Measurements from ENCODE around the gene RWDD2A. TPM values are rescaled to one million over a fixed set of nuclear protein-coding genes. Genes with fewer than 3 reads are reported as not detected.

The RWDD2A gene
- total and polyA plus RNA-seq, 9 donors, result 2.8 to 5.3 (median 4.4) TPM

- no peaks in the 10 kb centered on the region for H3K27me3 ChIP-seq
- H3K27ac ChIP-seq, result no peak overlapping the region
- H3K4me3 ChIP-seq, result no peak overlapping the region
- H3K9me3 ChIP-seq, result no peaks in the 10 kb centered on the region
- 7 to 16% (median 7%) methylated on average over 3 of the region's 3 CpGs for WGBS, 3 donors
- DNase-seq, result no peak
- intact Hi-C loops (cut with DNase I), result loop anchor here in 3 of 4 donors (5.0 to 10.0 kb wide), 3 partner anchors 151 to 294 kb away; partner anchors contain the start of genes DOP1A (in 3 of the 3), UBE3D (in 3 of the 3) and PRSS35 (in 1 of the 3)
- TF ChIP-seq POLR2A (IDR thresholded peaks at IDR 0.05) (no peak), EP300 (IDR thresholded peaks at IDR 0.05) (no peak)
- TF ChIP-seq, protein P1, sequence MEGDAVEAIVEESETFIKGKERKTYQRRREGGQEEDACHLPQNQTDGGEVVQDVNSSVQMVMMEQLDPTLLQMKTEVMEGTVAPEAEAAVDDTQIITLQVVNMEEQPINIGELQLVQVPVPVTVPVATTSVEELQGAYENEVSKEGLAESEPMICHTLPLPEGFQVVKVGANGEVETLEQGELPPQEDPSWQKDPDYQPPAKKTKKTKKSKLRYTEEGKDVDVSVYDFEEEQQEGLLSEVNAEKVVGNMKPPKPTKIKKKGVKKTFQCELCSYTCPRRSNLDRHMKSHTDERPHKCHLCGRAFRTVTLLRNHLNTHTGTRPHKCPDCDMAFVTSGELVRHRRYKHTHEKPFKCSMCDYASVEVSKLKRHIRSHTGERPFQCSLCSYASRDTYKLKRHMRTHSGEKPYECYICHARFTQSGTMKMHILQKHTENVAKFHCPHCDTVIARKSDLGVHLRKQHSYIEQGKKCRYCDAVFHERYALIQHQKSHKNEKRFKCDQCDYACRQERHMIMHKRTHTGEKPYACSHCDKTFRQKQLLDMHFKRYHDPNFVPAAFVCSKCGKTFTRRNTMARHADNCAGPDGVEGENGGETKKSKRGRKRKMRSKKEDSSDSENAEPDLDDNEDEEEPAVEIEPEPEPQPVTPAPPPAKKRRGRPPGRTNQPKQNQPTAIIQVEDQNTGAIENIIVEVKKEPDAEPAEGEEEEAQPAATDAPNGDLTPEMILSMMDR (IDR thresholded peaks at IDR 0.05), result no peak
- peaks cover 1% of the 10 kb centered on the region for H3K4me1 ChIP-seq (ENCODE audit: insufficient read depth)
- no peaks in the 10 kb centered on the region for H3K36me3 ChIP-seq
These were observed 25.5 kb downstream of the RWDD2A start for GRCh38 chr6:83218646-83219045.

GRCh38 chr6:83220121-83220520, 27.0 kb downstream of the RWDD2A start:
- no peaks in the 10 kb centered on the region for H3K27me3 ChIP-seq
- no peak overlapping the region for H3K27ac ChIP-seq
- intact Hi-C loops (cut with DNase I), result loop anchor here in 3 of 4 donors (5.0 kb wide), 2 partner anchors 292 to 297 kb away; partner anchors contain the start of gene PRSS35 (in 1 of the 3)
- H3K4me1 ChIP-seq (ENCODE audit: insufficient read depth), result peaks cover 1% of the 10 kb centered on the region
- no peak overlapping the region for H3K4me3 ChIP-seq
- H3K36me3 ChIP-seq, result no peaks in the 10 kb centered on the region
- TF ChIP-seq, protein P1 (IDR thresholded peaks at IDR 0.05), result no peak
- no peak for TF ChIP-seq POLR2A (IDR thresholded peaks at IDR 0.05)
- no peak for DNase-seq
- no peaks in the 10 kb centered on the region for H3K9me3 ChIP-seq

DNA sequence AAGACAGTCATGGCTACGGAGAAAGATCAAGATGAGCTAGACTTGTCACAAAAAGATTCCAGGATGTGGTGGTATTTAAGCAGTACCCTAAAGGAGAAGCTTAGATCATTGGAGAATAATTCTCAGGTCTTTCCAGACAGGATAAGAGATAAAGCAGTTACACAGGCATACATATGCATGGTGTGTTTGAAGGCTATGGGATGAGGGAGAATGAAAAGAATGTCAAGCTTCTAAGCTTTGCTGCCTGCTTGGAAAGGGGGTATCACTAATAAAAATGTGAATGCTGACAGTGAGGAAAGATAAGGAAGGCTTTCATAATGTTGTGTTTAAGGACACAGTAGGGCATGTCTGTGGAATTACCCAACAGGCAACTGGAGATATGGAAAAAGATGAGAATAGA, 28.1 kb downstream of the RWDD2A start:
- H3K9me3 ChIP-seq, result no peaks in the 10 kb centered on the region
- peaks cover 1% of the 10 kb centered on the region for H3K4me1 ChIP-seq (ENCODE audit: insufficient read depth)
- H3K27ac ChIP-seq, result no peak overlapping the region
- no peak for DNase-seq
- no peak overlapping the region for H3K4me3 ChIP-seq
- WGBS, 3 donors, result 78 to 89% (median 81%) methylated on average over 1 of the region's 1 CpG
- intact Hi-C loops (cut with DNase I), result loop anchor here in 3 of 4 donors (5.0 kb wide), 2 partner anchors 291 to 296 kb away; partner anchors contain the start of gene PRSS35 (in 1 of the 3)
- no peaks in the 10 kb centered on the region for H3K27me3 ChIP-seq
- H3K36me3 ChIP-seq, result no peaks in the 10 kb centered on the region
- no peak for TF ChIP-seq POLR2A (IDR thresholded peaks at IDR 0.05)
- TF ChIP-seq, protein P1 (IDR thresholded peaks at IDR 0.05), result no peak
- no peak for TF ChIP-seq EP300 (IDR thresholded peaks at IDR 0.05)

- WGBS, 3 donors, result 42 to 59% (median 55%) methylated on average over 3 of the region's 3 CpGs
- Histone ChIP-seq H3K9me3 (no peaks in the 10 kb centered on the region), H3K4me1 (ENCODE audit: insufficient read depth) (peaks cover 1% of the 10 kb centered on the region), H3K36me3 (no peaks in the 10 kb centered on the region), H3K27ac (no peak overlapping the region), H3K4me3 (no peak overlapping the region), H3K27me3 (no peaks in the 10 kb centered on the region)
- TF ChIP-seq POLR2A (IDR thresholded peaks at IDR 0.05) (no peak), EP300 (IDR thresholded peaks at IDR 0.05) (no peak)
- TF ChIP-seq, protein P1 (IDR thresholded peaks at IDR 0.05), result peak in 2 of 3 donors; percentile 9 to 40
- DNase-seq, result no peak
- intact Hi-C loops (cut with DNase I), result loop anchor here in 3 of 4 donors (5.0 kb wide), 2 partner anchors 290 to 295 kb away; partner anchors contain the start of gene PRSS35 (in 1 of the 3)
These were observed 28.8 kb downstream of the RWDD2A start for GRCh38 chr6:83221889-83222479.

Data from ovary (tissue), 9 donors.